Mammary epithelial cell (primary cell): Measurements from ENCODE around the gene ADAM10.

Experiments
- CTCF ChIP-seq, 2 donors: IDR thresholded peaks in 1 of 2; conservative IDR thresholded peaks in 1 of 2; 2 replicates each; pipeline ENCODE4 v1.5.1; 2011 to 2012; ENCODE audit warnings: inconsistent platforms in 2 of 2, low read length in 2 of 2, mild to moderate bottlenecking in 2 of 2, control low read depth in 1 of 2, low read depth in 1 of 2; ENCODE audit not compliant: insufficient read depth in 1 of 2; ENCODE audit errors: extremely low read depth in 1 of 2
- EZH2 ChIP-seq: IDR thresholded peaks from 2 replicates; pipeline ENCODE4 v1.6.1; 2012; ENCODE audit warnings: low read length, inconsistent platforms, borderline replicate concordance

- TF ChIP-seq CTCF (conservative IDR thresholded peaks at IDR 0.05 in 1 of 2, IDR thresholded peaks at IDR 0.05 in 1 of 2; ENCODE audit: extremely low read depth in 1 of 2, insufficient read depth in 1 of 2, low read depth in 1 of 2, low read length in 2 of 2) = no peak
- no peak for TF ChIP-seq EZH2
Observed at GRCh38 chr15:58608129-58608590, 141.3 kb downstream of the ADAM10 start.
